Spinal cord (tissue), 10 donors: ENCODE data around the gene SMU1. TPM values are rescaled to one million over a fixed set of nuclear protein-coding genes. Genes with fewer than 3 reads are reported as not detected.

ENCODE experiments used
- DNase-seq, 6 donors: peaks; one replicate each; pipeline versions ENCODE4 v3.0.0 to v3.0.0-alpha.2; 2013 to 2015; ENCODE audit warnings: low spot score in 6 of 6, low read depth in 4 of 6
- H3K27ac ChIP-seq: one replicate; pipeline ENCODE4 v1.5.1; 2013; ENCODE audit warnings: low read depth, low read length, control low read depth
- H3K27me3 ChIP-seq: one replicate; pipeline ENCODE4 v1.6.1; 2013; ENCODE audit warnings: low read length; ENCODE audit not compliant: control insufficient read depth, insufficient read depth
- H3K36me3 ChIP-seq: one replicate; pipeline ENCODE4 v1.6.1; 2013; ENCODE audit warnings: low read length; ENCODE audit not compliant: control insufficient read depth, insufficient read depth
- H3K4me1 ChIP-seq: one replicate; pipeline ENCODE4 v1.6.1; 2013; ENCODE audit warnings: low read length; ENCODE audit not compliant: control insufficient read depth, insufficient read depth
- H3K4me3 ChIP-seq: one replicate; pipeline ENCODE4 v1.5.1; 2013; ENCODE audit warnings: low read depth, low read length, control low read depth
- H3K9me3 ChIP-seq: one replicate; pipeline ENCODE4 v1.6.1; 2013; ENCODE audit warnings: low read length; ENCODE audit not compliant: control insufficient read depth, insufficient read depth
- WGBS: methylation state at CpG from one replicate; pipeline ENCODE4 v1.1.5; 2013; ENCODE audit warnings: missing lambda C conversion rate; ENCODE audit not compliant: insufficient coverage; 5-methylcytosine and 5-hydroxymethylcytosine counted together
- polyA plus RNA-seq, 2 donors: library from polyadenylated mRNA; unstranded; fragments of 120-200 nt; gene quantifications; one replicate each; pipeline ENCODE4 v1.2.1, GENCODE V29; 2013; ENCODE audit not compliant: insufficient read length in 2 of 2
- total RNA-seq, 2 donors: library from RNA; depleted of rRNA in 1 of 2; stranded (reverse); fragments of 120-200 nt in 1 of 2; fragments of >200 nt in 1 of 2; gene quantifications; one replicate each; pipeline versions ENCODE4 v1.2.3 to v1.2.4, GENCODE V29; 2013 to 2014
- donor health status: healthy.

SMU1 gene
- total and polyA plus RNA-seq, 4 donors: 24.0 to 45.3 (median 31.0) TPM

- H3K27ac ChIP-seq: no peak overlapping the region
- no peaks in the 10 kb centered on the region for H3K4me1 ChIP-seq
- no peak overlapping the region for H3K4me3 ChIP-seq
Observed at GRCh38 chr9:33114746-33115145, 38.3 kb upstream of the SMU1 start.

GRCh38 chr9:33113799-33114547 lies 37.5 kb upstream of the SMU1 start:
- H3K36me3 ChIP-seq: peaks cover 10% of the 10 kb centered on the region
- no peaks in the 10 kb centered on the region for H3K4me1 ChIP-seq
- no peak for DNase-seq
- H3K9me3 ChIP-seq: no peaks in the 10 kb centered on the region
- H3K27me3 ChIP-seq: no peaks in the 10 kb centered on the region
- H3K4me3 ChIP-seq: no peak overlapping the region
- WGBS: 93% methylated on average over 10 of the region's 11 CpGs
- no peak overlapping the region for H3K27ac ChIP-seq

More at GRCh38 chr9:33114746-33115145, 38.3 kb upstream of the SMU1 start:
- H3K9me3 ChIP-seq: no peaks in the 10 kb centered on the region
- no peaks in the 10 kb centered on the region for H3K27me3 ChIP-seq
- DNase-seq: no peak
- 100% methylated on average over 3 of the region's 3 CpGs for WGBS
- peaks cover 10% of the 10 kb centered on the region for H3K36me3 ChIP-seq

- peaks cover 10% of the 10 kb centered on the region for H3K36me3 ChIP-seq
- H3K27ac ChIP-seq: no peak overlapping the region
- WGBS: 51% methylated on average over 4 of the region's 4 CpGs
- H3K4me3 ChIP-seq: no peak overlapping the region
- DNase-seq: no peak
- H3K4me1 ChIP-seq: peaks cover 4% of the 10 kb centered on the region
- no peaks in the 10 kb centered on the region for H3K9me3 ChIP-seq
- H3K27me3 ChIP-seq: no peaks in the 10 kb centered on the region
Observed at GRCh38 chr9:33112094-33112493, 35.6 kb upstream of the SMU1 start.

- 90% methylated on average over 3 of the region's 5 CpGs for WGBS
- H3K27me3 ChIP-seq: no peaks in the 10 kb centered on the region
- no peak overlapping the region for H3K4me3 ChIP-seq
- H3K4me1 ChIP-seq: peaks cover 7% of the 10 kb centered on the region
- no peak for DNase-seq
- H3K9me3 ChIP-seq: no peaks in the 10 kb centered on the region
- peaks cover 10% of the 10 kb centered on the region for H3K36me3 ChIP-seq
- no peak overlapping the region for H3K27ac ChIP-seq
Observed at GRCh38 chr9:33111631-33112030, 35.2 kb upstream of the SMU1 start.

- Histone ChIP-seq H3K9me3 (no peaks in the 10 kb centered on the region), H3K27me3 (no peaks in the 10 kb centered on the region), H3K27ac (no peak overlapping the region), H3K36me3 (peaks cover 10% of the 10 kb centered on the region), H3K4me1 (peaks cover 7% of the 10 kb centered on the region), H3K4me3 (no peak overlapping the region)
- WGBS: 98% methylated on average over 5 of the region's 5 CpGs
- DNase-seq: no peak
Observed at GRCh38 chr9:33110686-33111085, 34.2 kb upstream of the SMU1 start.

GRCh38 chr9:33109850-33110595 lies 33.5 kb upstream of the SMU1 start:
- no peak overlapping the region for H3K27ac ChIP-seq
- H3K4me1 ChIP-seq: peaks cover 7% of the 10 kb centered on the region
- peaks cover 10% of the 10 kb centered on the region for H3K36me3 ChIP-seq
- no peaks in the 10 kb centered on the region for H3K27me3 ChIP-seq
- DNase-seq: no peak
- H3K4me3 ChIP-seq: no peak overlapping the region
- no CpG with 5 or more reads among the region's 1 CpG for WGBS
- H3K9me3 ChIP-seq: no peaks in the 10 kb centered on the region

GRCh38 chr9:33109097-33109496 lies 32.6 kb upstream of the SMU1 start:
- peaks cover 7% of the 10 kb centered on the region for H3K4me1 ChIP-seq
- H3K9me3 ChIP-seq: no peaks in the 10 kb centered on the region
- H3K27me3 ChIP-seq: no peaks in the 10 kb centered on the region
- peaks cover 10% of the 10 kb centered on the region for H3K36me3 ChIP-seq
- no peak overlapping the region for H3K27ac ChIP-seq
- WGBS: no CpG with 5 or more reads among the region's 3 CpGs
- no peak for DNase-seq
- H3K4me3 ChIP-seq: no peak overlapping the region

GRCh38 chr9:33108472-33108871 lies 32.0 kb upstream of the SMU1 start:
- WGBS: 100% methylated on average over 2 of the region's 3 CpGs
- Histone ChIP-seq H3K9me3 (no peaks in the 10 kb centered on the region), H3K4me3 (no peak overlapping the region), H3K4me1 (peaks cover 7% of the 10 kb centered on the region), H3K27ac (no peak overlapping the region), H3K27me3 (no peaks in the 10 kb centered on the region), H3K36me3 (peaks cover 7% of the 10 kb centered on the region)
- DNase-seq: no peak

GRCh38 chr9:33107762-33108161 lies 31.3 kb upstream of the SMU1 start:
- Histone ChIP-seq H3K4me3 (no peak overlapping the region), H3K9me3 (no peaks in the 10 kb centered on the region), H3K27ac (peak overlapping the region; percentile 25), H3K36me3 (peaks cover 7% of the 10 kb centered on the region), H3K4me1 (peaks cover 7% of the 10 kb centered on the region), H3K27me3 (no peaks in the 10 kb centered on the region)
- WGBS: 75% methylated on average over 4 of the region's 5 CpGs
- DNase-seq: no peak
